Testis (tissue), 3 donors: ENCODE data around the gene TMEM18. TPM values are rescaled to one million over a fixed set of nuclear protein-coding genes. Genes with fewer than 3 reads are reported as not detected.
A peak's percentile ranks its signal among the peaks of the same experiment; 100 is the strongest.

Source experiments
- DNase-seq: peaks from one replicate; pipeline ENCODE4 v3.0.0-alpha.2; 2019
- H3K27ac ChIP-seq, 2 donors: fragments of 200-600 bp; sonication (generic); one replicate each; pipeline ENCODE4 v1.5.1; 2019
- H3K27me3 ChIP-seq: fragments of 200-600 bp; sonication (generic); one replicate; pipeline ENCODE4 v1.5.1; 2019
- H3K36me3 ChIP-seq: fragments of 200-600 bp; sonication (generic); one replicate; pipeline ENCODE4 v1.5.1; 2017; ENCODE audit warnings: low read depth; ENCODE audit errors: missing control alignments
- H3K4me1 ChIP-seq: fragments of 200-600 bp; sonication (generic); one replicate; pipeline ENCODE4 v1.5.1; 2019
- H3K4me3 ChIP-seq, 2 donors: fragments of 200-600 bp; sonication (generic); one replicate each; pipeline ENCODE4 v1.5.1; 2017 to 2019
- H3K9me3 ChIP-seq: fragments of 200-600 bp; sonication (generic); one replicate; pipeline ENCODE4 v1.5.1; 2017
- POLR2A ChIP-seq: fragments of 450-650 bp; IDR thresholded peaks from one replicate; pipeline ENCODE4 v1.6.1; 2017; ENCODE audit warnings: antibody characterized with exemption, mild to moderate bottlenecking, moderate library complexity
- WGBS, 2 donors: methylation state at CpG; one replicate each; pipeline ENCODE4 v1.1.5; 2018; 5-methylcytosine and 5-hydroxymethylcytosine counted together
- intact Hi-C: fragments of 100-400 bp; cut with DNase I; formaldehyde crosslinking; loops from one replicate; pipeline ENCODE4 v1.15.1; 2023; ENCODE audit warnings: low total_unique reads
- polyA plus RNA-seq: library from polyadenylated mRNA; stranded (reverse); fragments of 350-450 nt; fragmentation: Illumina TruSeq; extraction: RNeasy Lipid Tissue Mini Kit (QIAGEN cat#74804); gene quantifications from one replicate; pipeline ENCODE4 v1.2.3, GENCODE V29; 2014; ENCODE audit warnings: low read depth, low replicate concordance; ENCODE audit not compliant: insufficient read depth
- total RNA-seq, 2 donors: library from RNA; depleted of rRNA; stranded (reverse); fragments of >200 nt; gene quantifications; one replicate each; pipeline ENCODE4 v1.2.3, GENCODE V29; 2016
- TF ChIP-seq, protein P1 (sequence below), 3 experiments: fragments of 450-650 bp in 2 of 3; fragments of 200-600 bp in 1 of 3; sonication (generic) in 1 of 3; IDR thresholded peaks; one replicate each; pipeline ENCODE4 v1.5.1; 2016 to 2019; ENCODE audit warnings: antibody characterized with exemption in 3 of 3, mild to moderate bottlenecking in 2 of 3, moderate library complexity in 1 of 3

Gene TMEM18
- total and polyA plus RNA-seq, 3 donors from 2014 or later, result 18.0 to 30.5 (median 25.8) TPM

DNA sequence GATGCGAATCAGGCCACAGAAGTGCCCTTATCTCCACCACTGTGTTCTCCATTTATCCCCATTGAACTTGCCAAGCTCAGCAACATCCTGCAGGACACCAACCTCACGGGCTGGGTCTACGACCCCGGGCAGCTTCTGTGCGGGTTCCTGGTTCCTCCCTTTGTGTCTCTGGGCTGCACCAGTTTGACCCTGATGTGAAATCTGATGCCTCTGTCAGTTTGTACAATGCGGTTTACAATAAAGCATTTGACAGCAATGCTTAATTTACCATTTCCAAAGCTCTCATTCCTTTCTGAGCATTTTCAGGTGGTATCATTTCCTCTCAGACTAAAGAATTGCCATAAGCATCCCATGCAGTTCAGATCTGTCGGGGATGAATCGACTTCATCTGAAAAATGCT, 3.3 kb upstream of the TMEM18 start:
- H3K4me1 ChIP-seq, result peaks cover 14% of the 10 kb centered on the region
- DNase-seq, result no peak
- 81 to 89% methylated on average over 8 of the region's 8 CpGs for WGBS, 2 donors
- no peak overlapping the region for H3K27ac ChIP-seq
- no peaks in the 10 kb centered on the region for H3K27me3 ChIP-seq
- H3K4me3 ChIP-seq, result no peak overlapping the region
- no peaks in the 10 kb centered on the region for H3K9me3 ChIP-seq
- TF ChIP-seq POLR2A, result no peak
- TF ChIP-seq, protein P1, sequence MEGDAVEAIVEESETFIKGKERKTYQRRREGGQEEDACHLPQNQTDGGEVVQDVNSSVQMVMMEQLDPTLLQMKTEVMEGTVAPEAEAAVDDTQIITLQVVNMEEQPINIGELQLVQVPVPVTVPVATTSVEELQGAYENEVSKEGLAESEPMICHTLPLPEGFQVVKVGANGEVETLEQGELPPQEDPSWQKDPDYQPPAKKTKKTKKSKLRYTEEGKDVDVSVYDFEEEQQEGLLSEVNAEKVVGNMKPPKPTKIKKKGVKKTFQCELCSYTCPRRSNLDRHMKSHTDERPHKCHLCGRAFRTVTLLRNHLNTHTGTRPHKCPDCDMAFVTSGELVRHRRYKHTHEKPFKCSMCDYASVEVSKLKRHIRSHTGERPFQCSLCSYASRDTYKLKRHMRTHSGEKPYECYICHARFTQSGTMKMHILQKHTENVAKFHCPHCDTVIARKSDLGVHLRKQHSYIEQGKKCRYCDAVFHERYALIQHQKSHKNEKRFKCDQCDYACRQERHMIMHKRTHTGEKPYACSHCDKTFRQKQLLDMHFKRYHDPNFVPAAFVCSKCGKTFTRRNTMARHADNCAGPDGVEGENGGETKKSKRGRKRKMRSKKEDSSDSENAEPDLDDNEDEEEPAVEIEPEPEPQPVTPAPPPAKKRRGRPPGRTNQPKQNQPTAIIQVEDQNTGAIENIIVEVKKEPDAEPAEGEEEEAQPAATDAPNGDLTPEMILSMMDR (IDR thresholded peaks at IDR 0.05), result no peak
- intact Hi-C loops, result no loop called here
- H3K36me3 ChIP-seq, result no peaks in the 10 kb centered on the region

DNA sequence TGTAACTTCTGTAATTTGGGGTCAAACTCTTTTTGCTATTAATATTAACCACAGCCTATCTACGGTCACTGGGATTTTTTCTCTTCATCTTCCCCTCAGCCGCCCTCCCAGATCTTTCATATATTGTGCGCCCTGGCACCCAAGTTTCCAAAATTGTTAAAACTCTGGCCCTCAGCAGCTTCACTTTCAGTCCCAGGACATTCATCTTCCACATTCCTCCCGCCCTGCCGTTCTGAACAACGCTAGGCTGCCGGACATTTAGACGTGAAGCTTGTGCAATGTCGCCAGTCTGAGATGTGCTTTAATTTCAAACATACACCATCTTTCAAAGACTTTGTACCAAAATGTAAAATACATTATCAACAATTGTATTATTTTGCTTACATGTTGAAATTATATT, 1.8 kb upstream of the TMEM18 start:
- peak overlapping the region in 1 of 2 donors; percentile 20 for H3K27ac ChIP-seq
- H3K9me3 ChIP-seq, result no peaks in the 10 kb centered on the region
- TF ChIP-seq POLR2A, result no peak
- TF ChIP-seq, protein P1 (IDR thresholded peaks at IDR 0.05), result no peak
- no peak overlapping the region for H3K4me3 ChIP-seq
- WGBS, 2 donors, result 47 to 72% methylated on average over 9 of the region's 9 CpGs
- no peak for DNase-seq
- intact Hi-C loops, result no loop called here
- H3K27me3 ChIP-seq, result no peaks in the 10 kb centered on the region
- H3K4me1 ChIP-seq, result peaks cover 19% of the 10 kb centered on the region
- no peaks in the 10 kb centered on the region for H3K36me3 ChIP-seq

DNA sequence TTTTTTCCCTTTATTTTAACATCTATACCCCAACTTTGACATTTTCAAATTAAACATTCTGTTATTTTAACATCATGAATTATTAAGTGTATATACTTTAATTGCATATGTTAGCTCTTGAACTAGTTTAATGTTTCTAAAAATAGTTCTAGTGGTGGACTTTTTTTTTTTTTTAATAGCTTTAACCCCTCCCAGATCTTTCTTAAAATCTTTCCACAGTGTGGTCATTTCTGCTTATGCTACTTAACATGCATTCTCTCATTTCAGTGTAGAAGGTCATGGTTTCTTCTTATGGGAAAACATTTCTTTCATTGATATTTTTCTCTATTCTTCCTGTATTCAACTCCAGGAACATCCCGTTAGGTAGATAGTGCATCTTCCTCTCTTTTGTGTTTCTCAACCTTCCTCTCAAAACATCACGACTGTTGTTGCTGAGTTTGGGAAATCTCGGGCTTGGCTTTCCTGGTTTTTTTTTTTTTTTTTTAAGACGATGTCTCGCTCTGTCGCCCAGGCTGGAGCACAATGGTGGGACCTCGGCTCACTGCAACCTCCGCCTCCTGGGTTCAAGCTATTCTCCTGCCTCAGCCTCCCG, 849 bp upstream of the TMEM18 start:
- peak overlapping the region; percentile 74 to 86 for H3K4me3 ChIP-seq
- no peak for TF ChIP-seq POLR2A
- TF ChIP-seq, protein P1 (IDR thresholded peaks at IDR 0.05), result no peak
- WGBS, 2 donors, result 28 to 60% methylated on average over 9 of the region's 9 CpGs
- H3K9me3 ChIP-seq, result no peaks in the 10 kb centered on the region
- intact Hi-C loops, result no loop called here
- DNase-seq, result no peak
- no peaks in the 10 kb centered on the region for H3K36me3 ChIP-seq
- H3K27ac ChIP-seq, result peak overlapping the region; percentile 97 to 99
- peaks cover 19% of the 10 kb centered on the region for H3K4me1 ChIP-seq
- no peaks in the 10 kb centered on the region for H3K27me3 ChIP-seq

DNA sequence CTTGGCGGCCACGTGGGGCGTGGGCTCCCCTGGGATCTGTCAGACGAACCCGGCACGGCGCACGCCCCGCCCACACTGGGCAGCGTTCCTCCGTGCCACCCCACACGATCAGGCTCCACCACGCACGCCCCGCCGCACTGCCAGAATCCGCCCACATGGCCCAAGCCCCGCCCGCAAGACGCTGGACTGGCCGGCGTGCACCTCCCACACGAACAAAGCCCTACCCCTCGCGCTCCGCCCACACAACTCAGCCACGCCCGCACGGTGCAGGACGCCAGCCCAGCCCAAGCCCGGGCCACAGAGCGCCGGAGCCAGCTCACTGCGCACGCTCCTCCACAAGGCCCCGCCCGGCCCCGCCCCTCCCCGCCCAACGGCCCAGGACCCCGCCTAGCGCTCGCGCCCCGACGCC, 555 bp downstream of the TMEM18 start:
- Histone ChIP-seq H3K4me1 (peaks cover 19% of the 10 kb centered on the region), H3K9me3 (no peaks in the 10 kb centered on the region), H3K27me3 (no peaks in the 10 kb centered on the region), H3K36me3 (no peaks in the 10 kb centered on the region), H3K4me3 (peak overlapping the region; percentile 74 to 86), H3K27ac (peak overlapping the region in 1 of 2 donors; percentile 97)
- peak; percentile 99 for DNase-seq
- intact Hi-C loops, result no loop called here
- 0% methylated on average over 29 of the region's 46 CpGs; no CpG with 5 or more reads in 1 of the 2 donors for WGBS, 2 donors
- TF ChIP-seq, protein P1 (IDR thresholded peaks at IDR 0.05), result no peak
- TF ChIP-seq POLR2A, result no peak
